Mononuclear cell (primary cell): ENCODE results near the gene ZNF69. TPM values are rescaled to one million over a fixed set of nuclear protein-coding genes. Genes with fewer than 3 reads are reported as not detected.
"Not testable (repeated sequence)": the region's sequence is repeated elsewhere in the genome, so short reads cannot be mapped to it uniquely, and the experiment has no call there.

Experiments used
- H3K27me3 ChIP-seq: 2 replicates; pipeline ENCODE4 v1.6.0; 2011; ENCODE audit warnings: low read length, control low read depth; ENCODE audit not compliant: insufficient read depth
- H3K4me1 ChIP-seq: 2 replicates; pipeline ENCODE4 v1.5.1; 2011; ENCODE audit warnings: mild to moderate bottlenecking, low read length, control low read depth; ENCODE audit not compliant: insufficient read depth
- H3K4me3 ChIP-seq: 2 replicates; pipeline ENCODE4 v1.5.1; 2011; ENCODE audit warnings: mild to moderate bottlenecking, low read length, moderate library complexity
- H3K9me3 ChIP-seq: 2 replicates; pipeline ENCODE4 v1.5.1; 2011; ENCODE audit warnings: low read depth, mild to moderate bottlenecking, control low read depth, low read length
- total RNA-seq: library from RNA; depleted of rRNA; stranded (reverse); fragments of >200 nt; gene quantifications from one replicate; pipeline ENCODE4 v1.2.3, GENCODE V29; 2012

ZNF69 gene
- total RNA-seq, 1 donor = 2.3 TPM

- peaks cover 28% of the 10 kb centered on the region for H3K4me1 ChIP-seq
- no peak overlapping the region for H3K4me3 ChIP-seq
- H3K9me3 ChIP-seq = no peaks in the 10 kb centered on the region
- no peaks in the 10 kb centered on the region for H3K27me3 ChIP-seq
Measured at GRCh38 chr19:11927227-11927626, 39.6 kb downstream of the ZNF69 start.

DNA sequence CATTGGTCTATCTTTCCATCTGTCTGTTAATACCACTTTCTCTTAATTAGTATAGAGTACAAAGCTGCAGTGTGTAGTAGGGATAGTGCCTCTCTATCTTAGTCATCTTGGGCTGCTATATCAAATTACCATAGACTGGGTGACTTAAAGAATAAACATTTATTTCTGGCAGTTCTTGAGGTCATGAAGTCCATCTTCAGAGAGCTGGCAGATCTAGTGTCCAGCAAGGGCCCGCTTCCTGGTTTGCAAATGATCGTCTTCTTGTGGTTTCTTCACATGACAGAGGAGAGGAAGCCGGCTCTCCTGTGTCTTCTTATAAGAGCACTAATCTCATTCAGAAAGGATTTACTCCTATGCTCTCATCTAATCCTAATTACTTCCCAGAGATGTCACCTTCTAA lies 43.5 kb downstream of the ZNF69 start:
- H3K4me3 ChIP-seq = no peak overlapping the region

GRCh38 chr19:11931513-11931912 lies 43.9 kb downstream of the ZNF69 start:
- Histone ChIP-seq H3K9me3 (no peaks in the 10 kb centered on the region), H3K27me3 (no peaks in the 10 kb centered on the region), H3K4me3 (no peak overlapping the region), H3K4me1 (peaks cover 10% of the 10 kb centered on the region)

More for the DNA sequence above, 43.5 kb downstream of the ZNF69 start:
- Histone ChIP-seq H3K27me3 (no peaks in the 10 kb centered on the region), H3K9me3 (no peaks in the 10 kb centered on the region), H3K4me1 (peaks cover 15% of the 10 kb centered on the region)

GRCh38 chr19:11935829-11936228 lies 48.2 kb downstream of the ZNF69 start:
- not testable (repeated sequence) for H3K9me3 ChIP-seq, H3K4me3 ChIP-seq, H3K27me3 ChIP-seq, H3K4me1 ChIP-seq

DNA sequence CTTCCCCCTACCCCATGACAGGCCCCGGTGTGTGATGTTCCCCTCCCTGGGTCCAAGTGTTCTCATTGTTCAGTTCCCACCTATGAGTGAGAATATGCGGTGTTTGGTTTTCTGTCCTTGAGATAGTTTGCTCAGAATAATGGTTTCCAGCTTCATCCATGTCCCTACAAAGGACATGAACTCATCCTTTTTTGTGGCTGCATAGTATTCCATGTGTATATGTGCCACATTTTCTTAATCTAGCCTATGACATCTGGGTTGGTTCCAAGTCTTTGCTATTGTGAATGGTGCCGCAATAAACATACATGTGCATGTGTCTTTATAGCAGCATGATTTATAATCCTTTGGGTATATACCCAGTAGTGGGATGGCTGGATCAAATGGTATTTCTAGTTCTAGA lies 50.8 kb downstream of the ZNF69 start:
- peaks cover 25% of the 10 kb centered on the region for H3K9me3 ChIP-seq
- H3K4me3 ChIP-seq, H3K27me3 ChIP-seq, H3K4me1 ChIP-seq: not testable (repeated sequence)

GRCh38 chr19:11941361-11941887 lies 53.8 kb downstream of the ZNF69 start:
- H3K4me3 ChIP-seq, H3K4me1 ChIP-seq, H3K27me3 ChIP-seq: not testable (repeated sequence)
- H3K9me3 ChIP-seq = peaks cover 55% of the 10 kb centered on the region

- no peaks in the 10 kb centered on the region for H3K27me3 ChIP-seq
- H3K4me1 ChIP-seq = no peaks in the 10 kb centered on the region
- peaks cover 62% of the 10 kb centered on the region for H3K9me3 ChIP-seq
- H3K4me3 ChIP-seq = no peak overlapping the region
Measured at GRCh38 chr19:11942008-11942842, 54.6 kb downstream of the ZNF69 start.

- Histone ChIP-seq H3K4me3 (no peak overlapping the region), H3K9me3 (peaks cover 65% of the 10 kb centered on the region), H3K27me3 (no peaks in the 10 kb centered on the region), H3K4me1 (no peaks in the 10 kb centered on the region)
Measured at GRCh38 chr19:11942843-11943108, 55.2 kb downstream of the ZNF69 start.

GRCh38 chr19:11944656-11945055 lies 57.1 kb downstream of the ZNF69 start:
- H3K9me3 ChIP-seq = peaks cover 79% of the 10 kb centered on the region
- no peaks in the 10 kb centered on the region for H3K4me1 ChIP-seq
- H3K27me3 ChIP-seq = no peaks in the 10 kb centered on the region
- no peak overlapping the region for H3K4me3 ChIP-seq

GRCh38 chr19:11948646-11949045 lies 61.1 kb downstream of the ZNF69 start:
- H3K9me3 ChIP-seq = peaks cover 97% of the 10 kb centered on the region
- H3K4me3 ChIP-seq = no peak overlapping the region
- H3K27me3 ChIP-seq = no peaks in the 10 kb centered on the region
- H3K4me1 ChIP-seq = no peaks in the 10 kb centered on the region

DNA sequence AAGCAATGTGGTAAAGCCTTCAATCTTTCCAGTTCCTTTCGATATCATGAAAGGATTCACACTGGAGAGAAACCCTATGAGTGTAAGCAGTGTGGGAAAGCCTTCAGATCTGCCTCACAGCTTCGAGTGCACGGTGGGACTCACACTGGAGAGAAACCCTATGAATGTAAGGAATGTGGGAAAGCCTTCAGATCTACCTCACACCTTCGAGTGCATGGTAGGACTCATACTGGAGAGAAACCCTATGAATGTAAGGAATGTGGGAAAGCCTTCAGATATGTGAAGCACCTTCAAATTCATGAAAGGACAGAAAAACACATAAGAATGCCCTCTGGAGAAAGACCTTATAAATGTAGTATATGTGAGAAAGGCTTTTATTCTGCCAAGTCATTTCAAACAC lies 61.6 kb downstream of the ZNF69 start:
- H3K4me3 ChIP-seq = no peak overlapping the region
- peaks cover 95% of the 10 kb centered on the region for H3K9me3 ChIP-seq
- H3K27me3 ChIP-seq = no peaks in the 10 kb centered on the region
- H3K4me1 ChIP-seq = no peaks in the 10 kb centered on the region

GRCh38 chr19:11949614-11950080 lies 62.1 kb downstream of the ZNF69 start:
- peaks cover 93% of the 10 kb centered on the region for H3K9me3 ChIP-seq

DNA sequence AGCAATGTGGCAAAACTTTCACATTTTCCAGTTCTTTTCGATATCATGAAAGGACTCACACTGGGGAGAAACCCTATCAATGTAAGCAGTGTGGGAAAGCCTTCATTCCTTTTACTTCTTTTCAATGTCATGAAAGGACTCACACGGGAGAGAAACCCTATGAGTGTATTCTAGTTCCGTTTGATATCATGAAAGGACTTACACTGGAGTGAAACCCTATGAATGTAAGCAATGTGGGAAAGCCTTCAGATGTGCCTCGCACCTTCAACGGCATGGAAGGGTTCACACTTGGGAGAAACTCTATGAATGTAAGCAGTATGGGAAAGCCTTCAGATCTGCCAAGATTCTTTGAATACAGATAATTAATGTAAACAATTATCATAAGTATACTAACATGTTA lies 62.7 kb downstream of the ZNF69 start:
- peaks cover 90% of the 10 kb centered on the region for H3K9me3 ChIP-seq
- H3K4me3 ChIP-seq = no peak overlapping the region
- H3K4me1 ChIP-seq = no peaks in the 10 kb centered on the region
- H3K27me3 ChIP-seq = no peaks in the 10 kb centered on the region

More at GRCh38 chr19:11949614-11950080, 62.1 kb downstream of the ZNF69 start:
- not testable (repeated sequence) for H3K4me1 ChIP-seq, H3K27me3 ChIP-seq, H3K4me3 ChIP-seq
